OCI-LY3 (cell line): ENCODE measurements around the gene REC8.

ENCODE experiments used
- H2AFZ ChIP-seq: fragments of 200-600, 300-600 bp; shearing (Covaris generic); 2 replicates; pipeline ENCODE4 v1.6.0; 2014; ENCODE audit warnings: antibody characterized with exemption, low read depth, low read length
- H3K27ac ChIP-seq: fragments of 200-600, 300-600 bp; sonication (generic); 2 replicates; pipeline ENCODE4 v1.5.1; 2014; ENCODE audit warnings: mild to moderate bottlenecking, low read length, moderate library complexity, mixed read lengths
- H3K27me3 ChIP-seq: fragments of 200-600, 300-600 bp; sonication (generic); 2 replicates; pipeline ENCODE4 v1.6.1; 2014; ENCODE audit warnings: low read depth, low read length, mixed read lengths
- H3K36me3 ChIP-seq: fragments of 200-600, 300-600 bp; sonication (generic); replicated peaks from 2 replicates; pipeline ENCODE3; 2014; ENCODE audit warnings: low read depth, low read length, mixed read lengths
- H3K4me1 ChIP-seq: fragments of 300-600, 200-600 bp; sonication (generic); 2 replicates; pipeline ENCODE4 v1.6.1; 2014; ENCODE audit warnings: low read length, mixed read lengths
- H3K4me2 ChIP-seq: fragments of 200-600, 300-600 bp; sonication (generic); 2 replicates; pipeline ENCODE4 v1.6.1; 2014; ENCODE audit warnings: low read length, mixed read lengths
- H3K4me3 ChIP-seq: fragments of 300-600, 200-600 bp; sonication (generic); 2 replicates; pipeline ENCODE4 v1.5.1; 2014; ENCODE audit warnings: antibody characterized with exemption, mild to moderate bottlenecking, low read length, moderate library complexity
- H3K79me2 ChIP-seq: fragments of 300-600, 200-600 bp; shearing (Covaris generic); 2 replicates; pipeline ENCODE4 v1.6.1; 2014; ENCODE audit warnings: mild to moderate bottlenecking, low read length, mixed read lengths
- H3K9ac ChIP-seq: fragments of 300-600, 200-600 bp; shearing (Covaris generic); 2 replicates; pipeline ENCODE4 v1.6.0; 2014; ENCODE audit warnings: mild to moderate bottlenecking, low read length, moderate library complexity
- H3K9me3 ChIP-seq: fragments of 200-600, 300-600 bp; shearing (Covaris generic); 2 replicates; pipeline ENCODE4 v1.6.1; 2014; ENCODE audit warnings: low read length, mixed read lengths; ENCODE audit not compliant: insufficient read depth
- H4K20me1 ChIP-seq: fragments of 200-600, 300-600 bp; sonication (generic); 2 replicates; pipeline ENCODE4 v1.6.1; 2016; ENCODE audit warnings: low read length, mixed read lengths; ENCODE audit not compliant: insufficient read depth
- EZH2phosphoT487 ChIP-seq: fragments of 200-600 bp; shearing (Covaris generic); IDR thresholded peaks from 2 replicates; pipeline ENCODE4 v1.6.1; 2018; ENCODE audit warnings: antibody characterized with exemption, mixed run types, low read depth
- TF ChIP-seq, protein P1 (sequence below): fragments of 200-600, 300-600 bp; sonication (generic); IDR thresholded peaks from 2 replicates; pipeline ENCODE4 v1.5.1; 2014; ENCODE audit warnings: antibody characterized with exemption, low read length, low read depth

REC8 gene

GRCh38 chr14:24123424-24124417 is 48.2 kb upstream of the REC8 start:
- no peaks in the 10 kb centered on the region for H3K27me3 ChIP-seq
- H3K4me2 ChIP-seq, result peak overlapping the region; percentile 67
- H3K9me3 ChIP-seq, result no peaks in the 10 kb centered on the region
- H3K9ac ChIP-seq, result peak overlapping the region; percentile 43; the same call in 1 of the 2 replicates
- H3K27ac ChIP-seq, result peak overlapping the region; percentile 87
- peaks cover 32% of the 10 kb centered on the region for H3K36me3 ChIP-seq
- TF ChIP-seq EZH2phosphoT487, result no peak
- TF ChIP-seq, protein P1, sequence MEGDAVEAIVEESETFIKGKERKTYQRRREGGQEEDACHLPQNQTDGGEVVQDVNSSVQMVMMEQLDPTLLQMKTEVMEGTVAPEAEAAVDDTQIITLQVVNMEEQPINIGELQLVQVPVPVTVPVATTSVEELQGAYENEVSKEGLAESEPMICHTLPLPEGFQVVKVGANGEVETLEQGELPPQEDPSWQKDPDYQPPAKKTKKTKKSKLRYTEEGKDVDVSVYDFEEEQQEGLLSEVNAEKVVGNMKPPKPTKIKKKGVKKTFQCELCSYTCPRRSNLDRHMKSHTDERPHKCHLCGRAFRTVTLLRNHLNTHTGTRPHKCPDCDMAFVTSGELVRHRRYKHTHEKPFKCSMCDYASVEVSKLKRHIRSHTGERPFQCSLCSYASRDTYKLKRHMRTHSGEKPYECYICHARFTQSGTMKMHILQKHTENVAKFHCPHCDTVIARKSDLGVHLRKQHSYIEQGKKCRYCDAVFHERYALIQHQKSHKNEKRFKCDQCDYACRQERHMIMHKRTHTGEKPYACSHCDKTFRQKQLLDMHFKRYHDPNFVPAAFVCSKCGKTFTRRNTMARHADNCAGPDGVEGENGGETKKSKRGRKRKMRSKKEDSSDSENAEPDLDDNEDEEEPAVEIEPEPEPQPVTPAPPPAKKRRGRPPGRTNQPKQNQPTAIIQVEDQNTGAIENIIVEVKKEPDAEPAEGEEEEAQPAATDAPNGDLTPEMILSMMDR, result no peak
- H4K20me1 ChIP-seq, result no peaks in the 10 kb centered on the region
- H3K79me2 ChIP-seq, result no peaks in the 10 kb centered on the region
- H3K4me1 ChIP-seq, result peaks cover 19% of the 10 kb centered on the region
- H2AFZ ChIP-seq, result peak overlapping the region; percentile 47; the same call in 1 of the 2 replicates
- H3K4me3 ChIP-seq, result peak overlapping the region; percentile 27

DNA sequence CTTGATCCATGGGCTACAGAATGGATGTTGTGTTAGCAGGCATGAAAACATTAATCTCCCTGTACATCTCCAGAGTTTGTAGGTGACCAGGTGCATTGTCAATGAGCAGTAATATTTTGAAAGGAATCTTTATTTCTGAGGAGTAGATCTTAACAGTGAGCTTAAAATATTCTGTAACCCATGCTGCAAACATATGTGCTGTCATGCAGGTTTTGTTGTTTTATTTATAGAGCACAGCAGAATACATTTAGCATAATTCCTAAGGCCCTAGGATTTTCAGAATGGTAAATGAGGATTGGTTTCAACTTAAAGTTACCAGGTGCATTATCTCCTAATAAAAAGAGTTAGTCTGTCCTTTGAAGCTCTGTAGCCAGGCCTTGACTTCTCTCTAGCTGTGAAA is 44.9 kb upstream of the REC8 start:
- Histone ChIP-seq H3K79me2 (no peaks in the 10 kb centered on the region), H2AFZ (no peak overlapping the region), H3K27ac (no peak overlapping the region), H3K36me3 (peaks cover 13% of the 10 kb centered on the region), H3K4me1 (peaks cover 32% of the 10 kb centered on the region), H3K27me3 (no peaks in the 10 kb centered on the region), H3K9ac (no peak overlapping the region), H3K4me2 (no peak overlapping the region), H3K4me3 (no peak overlapping the region), H3K9me3 (no peaks in the 10 kb centered on the region), H4K20me1 (no peaks in the 10 kb centered on the region)
- no peak for TF ChIP-seq EZH2phosphoT487
- TF ChIP-seq, protein P1, result no peak

DNA sequence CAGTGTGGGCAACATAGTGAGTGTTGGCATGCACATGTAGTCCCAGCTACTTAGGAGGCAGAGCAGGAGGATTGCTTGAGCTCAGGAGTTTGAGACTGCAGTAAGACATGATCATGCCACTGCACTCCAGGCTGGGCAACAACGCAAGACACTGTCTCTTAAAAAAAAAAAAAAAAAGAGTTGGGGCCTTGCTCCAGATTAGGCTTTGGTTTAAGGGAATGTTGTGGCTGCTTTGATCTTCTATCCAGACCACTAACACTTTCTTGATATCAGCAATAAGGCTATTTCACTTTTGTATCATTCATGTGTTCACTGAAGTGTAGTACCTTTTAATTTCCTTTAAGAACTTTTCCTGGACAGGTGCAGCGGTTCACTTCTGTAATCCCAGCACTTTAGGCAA is 44.2 kb upstream of the REC8 start:
- TF ChIP-seq EZH2phosphoT487, result no peak
- TF ChIP-seq, protein P1, result no peak
- Histone ChIP-seq H3K36me3 (peaks cover 10% of the 10 kb centered on the region), H4K20me1 (no peaks in the 10 kb centered on the region), H3K79me2 (no peaks in the 10 kb centered on the region), H3K27me3 (no peaks in the 10 kb centered on the region), H3K4me1 (peaks cover 32% of the 10 kb centered on the region), H3K4me3 (no peak overlapping the region), H3K27ac (no peak overlapping the region), H3K9me3 (no peaks in the 10 kb centered on the region), H2AFZ (no peak overlapping the region), H3K4me2 (no peak overlapping the region), H3K9ac (no peak overlapping the region)

DNA sequence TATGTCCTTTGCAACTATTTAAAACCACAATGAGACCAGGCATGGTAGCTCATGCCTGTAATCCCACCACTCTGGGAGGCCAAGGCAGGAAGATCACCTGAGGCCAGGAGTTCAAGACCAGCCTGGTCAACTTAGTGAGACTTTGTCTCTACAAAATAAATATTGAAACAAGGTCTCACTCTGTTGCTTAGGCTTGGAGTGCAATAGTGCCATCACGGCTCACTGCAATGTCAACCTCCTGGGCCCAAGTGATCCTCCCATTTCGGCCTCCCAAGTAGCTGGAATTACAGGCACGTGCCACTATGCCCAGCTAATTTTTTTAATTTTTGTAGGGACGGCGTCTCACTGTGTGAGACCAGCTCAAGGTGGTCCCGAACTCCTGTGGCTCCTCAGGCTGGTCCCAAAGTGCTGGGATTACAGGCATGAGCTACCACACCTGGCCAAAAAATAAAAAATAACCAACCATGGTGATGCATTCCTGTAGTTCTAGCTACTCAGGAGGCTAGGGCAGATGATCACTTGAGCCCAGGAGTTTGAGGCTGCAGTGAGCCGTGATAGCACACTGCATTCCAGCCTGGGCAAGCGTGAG is 42.4 kb upstream of the REC8 start:
- TF ChIP-seq EZH2phosphoT487, result no peak
- TF ChIP-seq, protein P1, result no peak
- Histone ChIP-seq H3K27ac (no peak overlapping the region), H3K79me2 (no peaks in the 10 kb centered on the region), H3K4me3 (no peak overlapping the region), H3K9me3 (no peaks in the 10 kb centered on the region), H4K20me1 (no peaks in the 10 kb centered on the region), H3K27me3 (no peaks in the 10 kb centered on the region), H3K4me1 (peaks cover 14% of the 10 kb centered on the region), H3K4me2 (no peak overlapping the region), H2AFZ (no peak overlapping the region), H3K9ac (no peak overlapping the region), H3K36me3 (no peaks in the 10 kb centered on the region)
